B cell (primary cell): ENCODE results near the gene IL17RC. TPM values are rescaled to one million over a fixed set of nuclear protein-coding genes. Genes with fewer than 3 reads are reported as not detected.

Source experiments
- ATAC-seq: fragments of 200-7000 bp; cut with Tn5 transposase; one replicate; pipeline ENCODE4 v1.10.0; 2021; ENCODE audit warnings: low read depth, mild to moderate bottlenecking, moderate number of reproducible peaks, moderate library complexity
- CTCF ChIA-PET: fragments of 350-600 bp; sonication (Branson Sonifier 250); formaldehyde crosslinking; loops from one replicate; lab custom pipeline; 2021; ENCODE audit warnings: antibody characterized with exemption, inconsistent platforms; lab: Charles Lee
- POLR2A ChIA-PET: fragments of 350-600 bp; sonication (Branson Sonifier 250); formaldehyde crosslinking; loops from one replicate; lab custom pipeline; 2021; ENCODE audit warnings: antibody characterized with exemption; lab: Charles Lee
- DNase-seq: peaks from one replicate; pipeline ENCODE4 v3.0.0; 2013
- H2AFZ ChIP-seq: 2 replicates; pipeline ENCODE4 v1.6.1; 2012; ENCODE audit warnings: mild to moderate bottlenecking, low read depth, low read length; ENCODE audit not compliant: insufficient read depth, poor library complexity, severe bottlenecking
- H3K27ac ChIP-seq, 2 donors: 1 replicate in 1 of 2; 2 replicates in 1 of 2; pipeline ENCODE4 v1.5.1; 2012 to 2013; ENCODE audit warnings: low read length in 2 of 2, mild to moderate bottlenecking in 2 of 2, moderate library complexity in 1 of 2
- H3K27me3 ChIP-seq, 4 experiments: fragments of 200-600 bp in 1 of 4; sonication (generic) in 1 of 4; replicated peaks in 1 of 4; 1 replicate in 2 of 4; 2 replicates in 2 of 4; pipeline versions ENCODE4 v1.6.1 to v1.7.0; 2013 to 2016; ENCODE audit warnings: low read length in 3 of 4, mild to moderate bottlenecking in 2 of 4, mixed read lengths in 1 of 4, moderate library complexity in 1 of 4; ENCODE audit not compliant: insufficient read depth in 4 of 4, control insufficient read depth in 3 of 4; ENCODE audit errors: control extremely low read depth in 1 of 4
- H3K36me3 ChIP-seq, 2 experiments: replicated peaks in 1 of 2; 1 replicate in 1 of 2; 2 replicates in 1 of 2; pipeline versions ENCODE4 v1.6.1 to v1.7.1; 2013; ENCODE audit warnings: low read length in 1 of 2; ENCODE audit not compliant: insufficient read depth in 2 of 2, control insufficient read depth in 1 of 2; ENCODE audit errors: control extremely low read depth in 1 of 2, extremely low read depth in 1 of 2
- H3K4me1 ChIP-seq, 2 donors: fragments of 200-600 bp in 1 of 2; sonication (generic) in 1 of 2; 1 replicate in 1 of 2; 2 replicates in 1 of 2; pipeline versions ENCODE4 v1.5.1 to v1.6.1; 2013 to 2017; ENCODE audit warnings: low read length in 2 of 2; ENCODE audit not compliant: control insufficient read depth in 2 of 2, insufficient read depth in 2 of 2
- H3K4me2 ChIP-seq: replicated peaks from 2 replicates; pipeline ENCODE3; 2012; ENCODE audit warnings: mild to moderate bottlenecking, low read depth, low read length; ENCODE audit not compliant: poor library complexity, severe bottlenecking
- H3K4me3 ChIP-seq, 5 experiments: fragments of 200-600 bp in 1 of 5; sonication (generic) in 1 of 5; 1 replicate in 3 of 5; 2 replicates in 2 of 5; pipeline versions ENCODE4 v1.5.1 to v1.7.0; 2011 to 2016; ENCODE audit warnings: low read length in 4 of 5, mild to moderate bottlenecking in 4 of 5, low read depth in 2 of 5, control low read depth in 1 of 5, moderate library complexity in 1 of 5; ENCODE audit not compliant: insufficient read depth in 1 of 5; ENCODE audit errors: control extremely low read depth in 1 of 5, extremely low read depth in 1 of 5
- H3K79me2 ChIP-seq: fragments of 200-600 bp; sonication (generic); one replicate; pipeline ENCODE4 v1.6.0; 2016; ENCODE audit warnings: low read length; ENCODE audit not compliant: control insufficient read depth, insufficient read depth
- H3K9ac ChIP-seq: fragments of 200-600 bp; sonication (generic); 2 replicates; pipeline ENCODE4 v1.6.1; 2017; ENCODE audit warnings: mild to moderate bottlenecking, low read length, moderate library complexity
- H3K9me3 ChIP-seq, 3 donors: one replicate each; pipeline versions ENCODE4 v1.6.1 to v1.7.1; 2013; ENCODE audit warnings: low read length in 2 of 3; ENCODE audit not compliant: control insufficient read depth in 2 of 3, insufficient read depth in 1 of 3; ENCODE audit errors: control extremely low read depth in 1 of 3
- H4K20me1 ChIP-seq: 2 replicates; pipeline ENCODE4 v1.6.0; 2012; ENCODE audit warnings: mild to moderate bottlenecking, low read length; ENCODE audit not compliant: insufficient read depth, control insufficient read depth, poor library complexity, severe bottlenecking
- H3K27ac Mint-ChIP-seq: one replicate; pipeline ENCODE4 v1.8.0; 2021; ENCODE audit warnings: mixed read lengths
- H3K27me3 Mint-ChIP-seq: one replicate; pipeline ENCODE4 v1.8.0; 2021; ENCODE audit warnings: mixed read lengths
- H3K4me1 Mint-ChIP-seq: one replicate; pipeline ENCODE4 v1.8.0; 2021; ENCODE audit warnings: mixed read lengths
- H3K4me3 Mint-ChIP-seq: one replicate; pipeline ENCODE4 v1.8.0; 2021; ENCODE audit warnings: mixed read lengths
- H3K9me3 Mint-ChIP-seq: one replicate; pipeline ENCODE4 v1.8.0; 2022; ENCODE audit warnings: mixed read lengths; ENCODE audit not compliant: insufficient read depth
- EZH2 ChIP-seq: IDR thresholded peaks from 2 replicates; pipeline ENCODE4 v1.6.1; 2012; ENCODE audit warnings: borderline replicate concordance, low read depth, mild to moderate bottlenecking, moderate library complexity, low read length; ENCODE audit not compliant: insufficient read depth, poor library complexity, severe bottlenecking
- WGBS: methylation state at CpG from one replicate; pipeline ENCODE4 v1.1.5; 2013; ENCODE audit warnings: missing lambda C conversion rate; ENCODE audit not compliant: insufficient coverage; 5-methylcytosine and 5-hydroxymethylcytosine counted together
- intact Hi-C: fragments of 100-400 bp; cut with micrococcal nuclease; formaldehyde crosslinking; loops from one replicate; pipeline ENCODE4 v1.10.0; 2022
- polyA plus RNA-seq: library from polyadenylated mRNA; depleted of rRNA; stranded (reverse); fragments of >200 nt; gene quantifications from 2 replicates; pipeline ENCODE4 v1.2.3, GENCODE V29; 2012
- total RNA-seq, 2 donors: library from RNA; stranded (reverse); fragments of 120-200 nt in 1 of 2; gene quantifications; 1 replicate in 1 of 2; 2 replicates in 1 of 2; pipeline versions ENCODE4 v1.2.3 to v1.2.4, GENCODE V29; 2013 to 2022
- TF ChIP-seq, protein P1 (sequence below): fragments of 200-600 bp; IDR thresholded peaks from one replicate; pipeline ENCODE4 v1.8.0; 2022; ENCODE audit warnings: antibody characterized with exemption, mild to moderate bottlenecking

IL17RC gene
- total and polyA plus RNA-seq, 2 donors (not counting 1 experiment from before 2014, with no cell fraction given), result 0.25 to 0.98 TPM

DNA sequence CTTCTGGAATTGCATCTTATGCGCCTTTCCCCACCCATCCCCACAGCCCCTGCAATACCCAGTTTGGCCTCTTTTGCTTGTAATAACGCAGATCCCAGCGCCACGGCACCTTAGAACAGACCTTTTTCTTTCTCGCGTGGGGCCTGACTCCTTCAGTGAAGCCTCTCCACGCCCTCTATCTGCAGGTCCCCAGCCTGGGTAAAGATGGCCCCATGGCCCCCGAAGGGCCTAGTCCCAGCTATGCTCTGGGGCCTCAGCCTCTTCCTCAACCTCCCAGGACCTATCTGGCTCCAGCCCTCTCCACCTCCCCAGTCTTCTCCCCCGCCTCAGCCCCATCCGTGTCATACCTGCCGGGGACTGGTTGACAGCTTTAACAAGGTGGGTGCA, 17.3 kb downstream of the IL17RC start:
- no peaks in the 10 kb centered on the region for H3K9me3 ChIP-seq
- peaks cover 27% of the 10 kb centered on the region for H3K79me2 ChIP-seq
- no peak for DNase-seq
- peaks cover 0 to 26% of the 10 kb centered on the region in 2 experiments for H3K36me3 ChIP-seq
- intact Hi-C loops, result loop anchor here (5.0 kb wide), 5 partner anchors 92 to 432 kb away; partner anchors contain the start of genes BRPF1, RPUSD3, TATDN2 and VHL
- H4K20me1 ChIP-seq, result no peaks in the 10 kb centered on the region
- H3K4me2 ChIP-seq, result peak overlapping the region; percentile 92
- ChIA-PET POLR2A (interaction anchor here (0.6 to 1.9 kb wide), 7 partner anchors 12 to 538 kb away, joined by 3 to 11 read pairs (median 4); partner anchors contain the start of gene ARPC4), CTCF (interaction anchor here (1.0 to 6.0 kb wide), 5 partner anchors 8 to 387 kb away, joined by 3 to 47 read pairs (median 14); partner anchors contain the start of genes PRRT3 and SEC13)
- H3K27ac ChIP-seq, result peak overlapping the region; percentile 82 to 94
- H3K27me3 ChIP-seq, result no peaks in the 10 kb centered on the region
- WGBS, result 12% methylated on average over 10 of the region's 11 CpGs
- H2AFZ ChIP-seq, result peak overlapping the region; percentile 95
- TF ChIP-seq, protein P1, sequence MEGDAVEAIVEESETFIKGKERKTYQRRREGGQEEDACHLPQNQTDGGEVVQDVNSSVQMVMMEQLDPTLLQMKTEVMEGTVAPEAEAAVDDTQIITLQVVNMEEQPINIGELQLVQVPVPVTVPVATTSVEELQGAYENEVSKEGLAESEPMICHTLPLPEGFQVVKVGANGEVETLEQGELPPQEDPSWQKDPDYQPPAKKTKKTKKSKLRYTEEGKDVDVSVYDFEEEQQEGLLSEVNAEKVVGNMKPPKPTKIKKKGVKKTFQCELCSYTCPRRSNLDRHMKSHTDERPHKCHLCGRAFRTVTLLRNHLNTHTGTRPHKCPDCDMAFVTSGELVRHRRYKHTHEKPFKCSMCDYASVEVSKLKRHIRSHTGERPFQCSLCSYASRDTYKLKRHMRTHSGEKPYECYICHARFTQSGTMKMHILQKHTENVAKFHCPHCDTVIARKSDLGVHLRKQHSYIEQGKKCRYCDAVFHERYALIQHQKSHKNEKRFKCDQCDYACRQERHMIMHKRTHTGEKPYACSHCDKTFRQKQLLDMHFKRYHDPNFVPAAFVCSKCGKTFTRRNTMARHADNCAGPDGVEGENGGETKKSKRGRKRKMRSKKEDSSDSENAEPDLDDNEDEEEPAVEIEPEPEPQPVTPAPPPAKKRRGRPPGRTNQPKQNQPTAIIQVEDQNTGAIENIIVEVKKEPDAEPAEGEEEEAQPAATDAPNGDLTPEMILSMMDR, result peak; percentile 12
- no peak for TF ChIP-seq EZH2
- H3K9me3 Mint-ChIP-seq, result no peaks in the 10 kb centered on the region
- H3K9ac ChIP-seq, result peak overlapping the region; percentile 92
- no peak for ATAC-seq
- H3K4me3 ChIP-seq, result peak overlapping the region; percentile 50 to 95 (median 59)
- no peaks in the 10 kb centered on the region for H3K27me3 Mint-ChIP-seq
- peaks cover 39% of the 10 kb centered on the region for H3K4me1 Mint-ChIP-seq
- peak overlapping the region; percentile 98 for H3K27ac Mint-ChIP-seq
- H3K4me3 Mint-ChIP-seq, result peak overlapping the region; percentile 94
- peaks cover 22 to 26% of the 10 kb centered on the region in 2 donors for H3K4me1 ChIP-seq

DNA sequence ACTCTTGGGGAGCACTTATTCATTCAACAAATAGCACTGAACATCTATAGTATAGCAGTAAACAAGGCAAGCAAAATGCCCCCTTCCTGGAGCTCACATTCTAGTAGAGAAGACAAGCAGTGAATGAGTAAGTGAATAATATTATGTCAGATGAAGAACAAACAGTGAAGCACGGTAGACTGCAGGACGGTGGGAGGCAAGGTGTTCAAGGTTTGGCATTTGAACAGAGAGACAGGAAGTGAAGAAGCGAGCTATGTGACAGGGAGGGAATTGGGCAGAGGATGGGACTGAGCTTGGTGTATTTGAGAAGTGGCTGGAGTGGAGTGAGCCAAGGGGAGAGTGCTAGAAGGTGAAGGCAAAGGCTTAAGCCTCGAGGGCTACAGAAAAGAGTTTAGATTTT, 18.1 kb downstream of the IL17RC start:
- ChIA-PET POLR2A (interaction anchor here (0.6 to 1.6 kb wide), 2 partner anchors 11 to 142 kb away, joined by 4 read pairs; partner anchors contain the start of gene ARPC4), CTCF (interaction anchor here (0.7 to 6.0 kb wide), 4 partner anchors 12 to 388 kb away, joined by 3 to 47 read pairs (median 4); no protein-coding TSS in a partner anchor)
- no peaks in the 10 kb centered on the region for H3K27me3 ChIP-seq
- peak overlapping the region; percentile 92 for H3K9ac ChIP-seq
- peak overlapping the region; percentile 98 for H3K27ac Mint-ChIP-seq
- H3K9me3 ChIP-seq, result no peaks in the 10 kb centered on the region
- H3K9me3 Mint-ChIP-seq, result no peaks in the 10 kb centered on the region
- H3K79me2 ChIP-seq, result peaks cover 27% of the 10 kb centered on the region
- H3K4me2 ChIP-seq, result peak overlapping the region; percentile 92
- 92% methylated on average over 4 of the region's 4 CpGs for WGBS
- peak overlapping the region in 1 of 5 experiments; percentile 95 for H3K4me3 ChIP-seq
- intact Hi-C loops, result loop anchor here (5.0 kb wide), 5 partner anchors 93 to 433 kb away; partner anchors contain the start of genes BRPF1, RPUSD3, TATDN2 and VHL
- DNase-seq (no peak), ATAC-seq (no peak)
- TF ChIP-seq EZH2, result no peak
- TF ChIP-seq, protein P1, result no peak
- H3K27ac ChIP-seq, result no peak overlapping the region
- H3K27me3 Mint-ChIP-seq, result no peaks in the 10 kb centered on the region
- no peak overlapping the region for H2AFZ ChIP-seq
- peaks cover 39% of the 10 kb centered on the region for H3K4me1 Mint-ChIP-seq
- H3K4me1 ChIP-seq, result peaks cover 22 to 26% of the 10 kb centered on the region in 2 donors
- H3K36me3 ChIP-seq, result peaks cover 0 to 26% of the 10 kb centered on the region in 2 experiments
- peak overlapping the region; percentile 94 for H3K4me3 Mint-ChIP-seq
- no peaks in the 10 kb centered on the region for H4K20me1 ChIP-seq
